Kidney (tissue), 14 donors: Measurements from ENCODE around the gene VAV2. TPM values are rescaled to one million over a fixed set of nuclear protein-coding genes. Genes with fewer than 3 reads are reported as not detected.

Experiments used
- DNase-seq, 5 donors: peaks; one replicate each; pipeline ENCODE4 v3.0.0-alpha.2; 2013 to 2020
- FAIRE-seq: peaks from 2 replicates; lab custom pipeline; 2012; peaks lifted over from hg19 to GRCh38; lab: Jason Lieb, UNC
- H3K27ac ChIP-seq, 2 donors: one replicate each; pipeline ENCODE4 v1.7.0; 2013; ENCODE audit warnings: low read depth in 2 of 2, low read length in 2 of 2, inconsistent platforms in 1 of 2
- H3K27me3 ChIP-seq: one replicate; pipeline ENCODE4 v1.7.1; 2013; ENCODE audit warnings: low read length, inconsistent platforms; ENCODE audit not compliant: control insufficient read depth, insufficient read depth
- H3K36me3 ChIP-seq, 3 donors: one replicate each; pipeline versions ENCODE4 v1.7.0 to v1.7.1; 2013; ENCODE audit warnings: low read length in 3 of 3, control low read depth in 1 of 3, inconsistent platforms in 1 of 3; ENCODE audit not compliant: insufficient read depth in 3 of 3, control insufficient read depth in 2 of 3
- H3K4me1 ChIP-seq, 3 donors: one replicate each; pipeline versions ENCODE4 v1.7.0 to v1.7.1; 2013; ENCODE audit warnings: low read length in 3 of 3, inconsistent platforms in 1 of 3, low read depth in 1 of 3; ENCODE audit not compliant: control insufficient read depth in 2 of 3, insufficient read depth in 2 of 3
- H3K4me3 ChIP-seq, 3 donors: one replicate each; pipeline versions ENCODE4 v1.7.0 to v1.8.1; 2013; ENCODE audit warnings: low read length in 3 of 3, control low read depth in 1 of 3, inconsistent platforms in 1 of 3
- H3K9ac ChIP-seq, 3 donors: one replicate each; pipeline versions ENCODE4 v1.7.0 to v1.7.1; 2013; ENCODE audit warnings: low read length in 3 of 3, control low read depth in 1 of 3, inconsistent platforms in 1 of 3
- H3K9me3 ChIP-seq, 3 donors: one replicate each; pipeline versions ENCODE4 v1.7.0 to v1.7.1; 2013; ENCODE audit warnings: low read length in 3 of 3, control low read depth in 1 of 3, inconsistent platforms in 1 of 3; ENCODE audit not compliant: control insufficient read depth in 2 of 3, insufficient read depth in 1 of 3
- CTCF ChIP-seq: IDR thresholded peaks from 3 replicates; pipeline ENCODE4 v1.5.1; 2012; ENCODE audit warnings: mild to moderate bottlenecking, moderate library complexity, borderline replicate concordance; ENCODE audit not compliant: insufficient read depth; ENCODE audit errors: extremely low read depth
- intact Hi-C: fragments of 100-400 bp; cut with DNase I; formaldehyde crosslinking; loops from one replicate; pipeline ENCODE4 v1.11.1; 2022
- polyA plus RNA-seq: library from polyadenylated mRNA; stranded (reverse); fragments of 350-450 nt; fragmentation: Illumina TruSeq; extraction: RNeasy Lipid Tissue Mini Kit (QIAGEN cat#74804); gene quantifications from one replicate; pipeline ENCODE4 v1.2.3, GENCODE V29; 2014; ENCODE audit warnings: low read depth, low replicate concordance; ENCODE audit not compliant: insufficient read depth
- total RNA-seq: library from RNA; stranded (reverse); fragmentation: NEBNext Ultra II Directional; extraction: Animal tissue kit (Norgen Biotek cat#: 25700); gene quantifications from one replicate; pipeline ENCODE4 v1.2.1, GENCODE V29; 2021
- donor health status: control.
- donor health status: control.
- donor health status: control.
- donor health status: control.
- donor health status: control.
- donor health status: DM: yes; HTN: yes; CAD: no.
- donor health status: Normal renal cell carcinoma (clear cell type).

VAV2 gene
- total and polyA plus RNA-seq, 2 donors from 2014 or later, result 22.3 to 47.1 TPM

DNA sequence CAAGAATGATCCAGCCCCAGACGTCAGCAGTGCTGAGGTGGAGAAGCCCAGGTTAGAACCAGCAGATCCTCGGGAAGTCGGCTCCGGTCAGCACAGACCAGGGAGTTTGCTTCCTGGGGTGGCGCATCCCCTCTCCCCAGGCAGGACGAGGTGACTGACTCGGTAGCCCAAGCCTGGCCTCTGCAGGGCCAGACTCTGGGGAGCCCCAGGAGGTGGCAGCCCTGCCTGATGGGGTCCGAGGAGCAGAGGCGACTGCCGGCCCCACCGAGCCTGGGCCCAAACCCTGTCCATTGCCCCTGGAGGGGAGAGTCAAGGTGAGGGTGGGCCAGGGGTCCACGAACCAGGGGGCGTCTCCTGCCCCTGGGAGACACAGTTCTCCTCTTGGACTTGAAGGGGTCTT lies 201.1 kb downstream of the VAV2 start:
- no peak for TF ChIP-seq CTCF
- Histone ChIP-seq H3K4me1 (peaks cover 0 to 27% (median 0%) of the 10 kb centered on the region in 3 donors), H3K36me3 (peaks cover 0 to 17% (median 2%) of the 10 kb centered on the region in 3 donors), H3K27me3 (no peaks in the 10 kb centered on the region), H3K9me3 (no peaks in the 10 kb centered on the region), H3K27ac (no peak overlapping the region), H3K9ac (no peak overlapping the region), H3K4me3 (no peak overlapping the region)
- intact Hi-C loops, result loop anchor here (5.0 kb wide), 1 partner anchor 206 kb away; no protein-coding TSS in a partner anchor
- DNase-seq, result no peak
- FAIRE-seq, result no peak

DNA sequence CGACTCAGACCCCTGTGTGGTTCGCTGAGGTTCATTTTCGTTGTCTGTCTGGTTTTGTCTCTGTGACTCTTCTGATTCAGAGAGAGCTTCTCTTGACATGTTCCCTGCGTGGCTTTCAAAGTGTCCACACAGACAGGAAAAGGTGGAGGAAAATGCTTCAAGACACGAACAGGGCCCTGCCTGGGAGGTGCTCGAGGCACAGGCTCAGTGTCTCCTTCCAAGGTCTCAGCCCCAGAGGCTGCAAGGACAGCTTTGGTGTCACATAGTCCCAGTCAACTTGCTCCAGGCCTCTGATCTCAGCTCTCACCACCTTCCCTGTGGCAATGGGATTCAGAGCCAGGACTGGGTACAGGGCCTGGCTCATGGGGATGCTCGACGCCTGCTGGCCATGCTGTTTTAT lies 202.3 kb downstream of the VAV2 start:
- Histone ChIP-seq H3K4me1 (peaks cover 0 to 27% (median 0%) of the 10 kb centered on the region in 3 donors), H3K27ac (no peak overlapping the region), H3K27me3 (no peaks in the 10 kb centered on the region), H3K4me3 (no peak overlapping the region), H3K9me3 (no peaks in the 10 kb centered on the region), H3K9ac (no peak overlapping the region), H3K36me3 (peaks cover 2 to 24% (median 2%) of the 10 kb centered on the region in 3 donors)
- FAIRE-seq (no peak), DNase-seq (no peak)
- TF ChIP-seq CTCF, result no peak
- intact Hi-C loops, result loop anchor here (5.0 kb wide), 1 partner anchor 208 kb away; no protein-coding TSS in a partner anchor

DNA sequence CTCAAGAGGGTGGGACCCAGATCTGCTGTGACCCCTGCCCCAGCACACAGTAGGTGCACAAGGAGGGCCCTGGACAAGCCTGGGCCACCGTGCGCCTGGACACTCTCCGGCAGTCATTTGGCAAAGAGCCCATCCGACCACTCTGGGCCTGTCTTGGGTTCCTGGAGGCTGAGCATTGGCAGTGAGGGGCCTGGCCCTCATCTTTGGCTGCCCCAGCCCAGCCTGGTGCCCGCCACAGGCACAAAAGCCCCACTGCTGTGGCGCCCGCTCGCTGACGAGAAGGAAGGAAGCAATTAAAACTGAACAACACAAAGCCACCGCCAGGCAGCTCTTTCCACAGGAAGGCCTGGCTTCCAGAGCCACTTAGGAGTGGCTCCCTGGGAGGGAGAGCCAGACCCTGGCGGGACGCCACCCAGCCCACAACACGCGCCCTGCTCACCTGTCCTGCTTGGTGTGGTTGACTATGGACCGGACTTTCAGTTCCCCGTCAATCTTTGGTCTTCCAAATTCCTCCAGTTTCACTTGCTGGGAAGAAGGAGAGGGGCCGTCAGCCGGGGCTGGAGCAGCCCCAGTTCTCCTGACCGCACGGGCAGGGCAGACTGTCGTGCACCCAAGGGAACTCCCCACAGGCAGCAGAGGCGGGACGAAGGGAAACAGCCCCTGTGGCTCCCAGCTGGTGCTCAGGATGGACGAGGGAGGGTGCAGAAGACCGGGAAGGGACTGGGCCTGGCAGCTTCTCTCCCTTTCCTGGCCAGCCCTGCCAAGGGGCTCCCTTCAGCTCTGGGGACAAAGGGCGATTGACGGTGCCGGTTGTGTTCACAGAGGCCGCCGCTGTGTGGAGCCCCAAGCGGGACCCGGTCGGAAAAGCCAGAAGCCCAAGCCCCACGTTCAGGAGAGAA lies 203.1 kb downstream of the VAV2 start:
- Histone ChIP-seq H3K27ac (peak overlapping the region in 1 of 2 donors; percentile 71), H3K9me3 (no peaks in the 10 kb centered on the region), H3K4me3 (no peak overlapping the region), H3K4me1 (peaks cover 0 to 27% (median 0%) of the 10 kb centered on the region in 3 donors), H3K27me3 (no peaks in the 10 kb centered on the region), H3K9ac (no peak overlapping the region), H3K36me3 (peaks cover 2 to 21% (median 2%) of the 10 kb centered on the region in 3 donors)
- DNase-seq (peak in 1 of 5 donors; percentile 76), FAIRE-seq (no peak)
- intact Hi-C loops, result no loop called here
- TF ChIP-seq CTCF, result no peak
